NCI-H510A treated with DMSO at 0.1 percent for 48 hours (cell line): ENCODE results near the gene GYPA.
"Not testable (repeated sequence)": the region's sequence is repeated elsewhere in the genome, so short reads cannot be mapped to it uniquely, and the experiment has no call there.

Experiments used
- DNase-seq: peaks from one replicate; lab custom pipeline; 2025; lab: John Stamatoyannopoulos, UW

Gene GYPA

GRCh38 chr4:144140594-144141295 is at the start of gene GYPA:
Gene GYPA, minus strand, starts transcription at chr4:144140718. Its CDS starts 83 bp downstream, at chr4:144140635.
- DNase-seq = not testable (repeated sequence)

- DNase-seq = no peak
Observed at GRCh38 chr4:144190009-144190408, 49.5 kb upstream of the GYPA start.

- DNase-seq = no peak
Observed at GRCh38 chr4:144189121-144189520, 48.6 kb upstream of the GYPA start.

GRCh38 chr4:144185086-144185485 is 44.6 kb upstream of the GYPA start:
- no peak for DNase-seq

GRCh38 chr4:144183165-144183564 is 42.6 kb upstream of the GYPA start:
- no peak for DNase-seq

GRCh38 chr4:144181391-144181790 is 40.9 kb upstream of the GYPA start:
- DNase-seq = no peak

GRCh38 chr4:144179152-144179739 is 38.7 kb upstream of the GYPA start:
- DNase-seq = no peak

GRCh38 chr4:144178414-144178813 is 37.9 kb upstream of the GYPA start:
- no peak for DNase-seq

GRCh38 chr4:144176476-144176875 is 36.0 kb upstream of the GYPA start:
- DNase-seq = no peak

GRCh38 chr4:144174401-144175067 is 34.0 kb upstream of the GYPA start:
- DNase-seq = peak; percentile 35

GRCh38 chr4:144171697-144172096 is 31.2 kb upstream of the GYPA start:
- no peak for DNase-seq

GRCh38 chr4:144169211-144169610 is 28.7 kb upstream of the GYPA start:
- DNase-seq = no peak

- no peak for DNase-seq
Observed at GRCh38 chr4:144154044-144154443, 13.5 kb upstream of the GYPA start.

- DNase-seq = peak; percentile 3
Observed at GRCh38 chr4:144142690-144143326, 2.3 kb upstream of the GYPA start.

GRCh38 chr4:144141493-144141892 is 975 bp upstream of the GYPA start:
- DNase-seq = no peak

- DNase-seq = not testable (repeated sequence)
Observed at GRCh38 chr4:144139991-144140390, 527 bp downstream of the GYPA start.

- DNase-seq = not testable (repeated sequence)
Observed at GRCh38 chr4:144139547-144139946, 971 bp downstream of the GYPA start.

GRCh38 chr4:144138239-144138638 is 2.3 kb downstream of the GYPA start:
- not testable (repeated sequence) for DNase-seq

- DNase-seq = not testable (repeated sequence)
Observed at GRCh38 chr4:144137137-144137931, 3.2 kb downstream of the GYPA start.

- not testable (repeated sequence) for DNase-seq
Observed at GRCh38 chr4:144136189-144136588, 4.3 kb downstream of the GYPA start.

- not testable (repeated sequence) for DNase-seq
Observed at GRCh38 chr4:144130167-144130566, 10.4 kb downstream of the GYPA start.
